ENCODE results near the gene ST6GALNAC2.

Gene ST6GALNAC2

DNA sequence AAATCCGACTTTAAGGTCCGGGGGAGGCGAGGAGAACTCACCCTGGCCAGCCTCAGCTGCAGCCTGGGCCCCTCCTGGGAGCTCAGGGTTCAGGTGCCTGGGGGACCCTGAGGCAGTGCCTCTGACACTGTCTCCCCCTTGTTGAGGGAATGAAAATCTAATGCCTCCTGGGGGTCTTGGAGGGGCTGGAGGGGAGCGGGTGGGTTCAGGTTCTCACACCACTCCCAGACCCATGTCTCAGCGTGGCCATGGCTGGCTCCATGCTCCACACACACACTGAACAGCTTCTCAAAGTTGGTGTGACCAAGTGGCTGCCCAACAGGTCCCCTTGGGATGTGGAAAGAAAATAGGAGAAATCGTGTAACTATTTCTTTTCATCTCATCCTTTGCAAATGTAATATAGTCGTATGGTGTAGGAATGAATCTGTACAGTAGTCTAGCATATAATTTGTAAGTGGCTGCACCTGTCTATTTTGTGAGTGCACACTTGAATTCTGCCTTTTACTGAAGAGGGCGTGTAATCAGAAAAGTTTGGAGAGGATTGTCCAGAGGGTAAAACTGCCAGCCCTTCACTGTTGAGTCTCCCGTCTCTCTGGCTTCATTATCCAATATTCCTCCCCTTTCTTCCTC is 46.6 kb downstream of the ST6GALNAC2 start:
- TF ChIP-seq, protein P1, sequence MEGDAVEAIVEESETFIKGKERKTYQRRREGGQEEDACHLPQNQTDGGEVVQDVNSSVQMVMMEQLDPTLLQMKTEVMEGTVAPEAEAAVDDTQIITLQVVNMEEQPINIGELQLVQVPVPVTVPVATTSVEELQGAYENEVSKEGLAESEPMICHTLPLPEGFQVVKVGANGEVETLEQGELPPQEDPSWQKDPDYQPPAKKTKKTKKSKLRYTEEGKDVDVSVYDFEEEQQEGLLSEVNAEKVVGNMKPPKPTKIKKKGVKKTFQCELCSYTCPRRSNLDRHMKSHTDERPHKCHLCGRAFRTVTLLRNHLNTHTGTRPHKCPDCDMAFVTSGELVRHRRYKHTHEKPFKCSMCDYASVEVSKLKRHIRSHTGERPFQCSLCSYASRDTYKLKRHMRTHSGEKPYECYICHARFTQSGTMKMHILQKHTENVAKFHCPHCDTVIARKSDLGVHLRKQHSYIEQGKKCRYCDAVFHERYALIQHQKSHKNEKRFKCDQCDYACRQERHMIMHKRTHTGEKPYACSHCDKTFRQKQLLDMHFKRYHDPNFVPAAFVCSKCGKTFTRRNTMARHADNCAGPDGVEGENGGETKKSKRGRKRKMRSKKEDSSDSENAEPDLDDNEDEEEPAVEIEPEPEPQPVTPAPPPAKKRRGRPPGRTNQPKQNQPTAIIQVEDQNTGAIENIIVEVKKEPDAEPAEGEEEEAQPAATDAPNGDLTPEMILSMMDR (IDR thresholded peaks at IDR 0.05; ENCODE audit: borderline replicate concordance, insufficient read depth, low read depth, low read length): no peak
- no peak overlapping the region for H3K4me3 ChIP-seq (ENCODE audit: low read depth, low read length)

DNA sequence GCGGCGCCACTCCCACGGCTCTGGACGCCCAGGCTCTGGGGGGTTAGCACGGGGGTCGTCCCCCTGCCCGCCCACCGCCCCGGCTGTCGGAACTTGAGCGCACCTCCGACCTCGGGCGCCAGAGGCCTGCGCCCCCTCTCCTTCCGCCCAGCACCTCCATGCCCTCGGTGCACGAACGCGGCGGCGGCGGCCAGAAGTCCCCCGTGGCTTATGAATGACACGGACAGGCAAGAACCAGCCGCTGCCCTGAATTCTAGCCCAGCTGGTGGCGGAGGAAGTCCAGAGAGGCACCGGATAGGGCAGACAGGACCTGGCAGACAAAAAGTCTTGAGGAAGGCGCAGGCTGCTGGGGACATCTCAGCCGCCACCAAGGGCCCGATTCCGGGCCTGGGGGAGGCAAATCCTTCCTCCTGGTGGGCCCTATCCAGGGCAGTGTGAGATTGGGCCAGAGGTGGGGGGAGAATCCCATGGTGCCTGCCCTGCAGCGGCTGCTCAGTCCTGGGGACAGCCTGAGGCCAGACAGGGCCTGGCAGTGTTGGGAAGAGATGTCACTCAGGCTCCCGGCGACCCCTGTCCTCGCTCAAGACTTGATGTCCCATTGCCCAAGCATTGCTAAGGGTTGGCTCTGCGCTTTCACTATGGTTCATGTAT is 47.3 kb downstream of the ST6GALNAC2 start:
- TF ChIP-seq, protein P1 (IDR thresholded peaks at IDR 0.05; ENCODE audit: borderline replicate concordance, insufficient read depth, low read depth, low read length): no peak
- no peak overlapping the region for H3K4me3 ChIP-seq (ENCODE audit: low read depth, low read length)

DNA sequence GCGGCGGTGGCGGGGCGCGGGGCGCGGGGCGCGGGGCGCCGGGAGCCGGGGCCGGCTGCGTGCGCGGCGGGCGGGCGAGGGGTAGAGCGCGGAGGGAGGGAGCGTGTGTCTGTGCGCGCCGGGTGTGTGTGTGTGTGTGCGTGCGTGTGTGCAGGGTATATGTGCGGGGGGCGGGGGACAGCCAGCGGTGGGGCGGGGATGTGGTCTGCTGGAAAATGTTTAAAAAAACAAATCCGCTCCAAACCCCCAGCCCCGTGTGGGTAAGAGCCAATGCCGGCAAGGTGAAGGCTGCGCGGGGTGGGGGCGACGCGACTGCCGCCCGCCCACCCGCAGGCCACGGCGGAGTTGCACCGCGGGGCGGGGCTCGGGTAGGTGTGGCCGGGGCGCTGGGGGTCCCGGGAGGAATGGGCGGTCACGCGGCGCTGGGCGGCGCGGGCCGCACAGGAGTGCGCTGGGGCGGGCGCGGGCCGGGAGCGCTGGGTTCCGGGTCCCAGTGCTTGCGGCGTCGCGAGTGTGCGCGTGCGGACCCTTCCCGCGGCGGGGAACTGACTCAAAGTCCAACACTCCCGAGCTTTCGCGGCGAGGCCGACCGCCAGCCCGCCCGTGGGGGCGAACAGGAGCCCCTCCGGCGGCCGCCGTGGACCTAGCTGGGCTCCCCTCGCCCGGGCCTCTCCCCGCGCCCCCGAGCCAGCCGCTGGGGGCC is 47.9 kb downstream of the ST6GALNAC2 start, which contains the start of gene CYGB:
CYGB (minus strand) TSS at position 132 of the 703 bp plus-strand sequence. CDS start 167 bp downstream, outside the sequence.
- H3K4me3 ChIP-seq (ENCODE audit: low read depth, low read length): no peak within 1 kb of the TSS

DNA sequence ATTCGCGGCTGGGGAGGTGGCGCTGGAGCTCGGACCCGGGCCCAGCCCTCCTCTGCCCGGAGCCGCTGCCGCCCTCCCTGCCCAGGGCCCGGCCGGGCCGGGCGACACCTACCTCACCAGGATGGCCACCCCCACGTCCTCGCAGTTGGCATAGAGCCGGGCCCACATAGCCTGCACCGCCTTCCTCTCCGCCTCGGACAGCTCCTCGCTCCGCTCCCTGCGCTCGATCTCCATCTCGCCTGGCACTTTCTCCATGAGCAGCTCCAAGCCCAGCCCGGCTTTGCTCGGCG is 48.4 kb downstream of the ST6GALNAC2 start:
- TF ChIP-seq, protein P1 (IDR thresholded peaks at IDR 0.05; ENCODE audit: borderline replicate concordance, insufficient read depth, low read depth, low read length): no peak
- H3K4me3 ChIP-seq (ENCODE audit: low read depth, low read length): no peak overlapping the region

More for the DNA sequence above, 47.9 kb downstream of the ST6GALNAC2 start, which contains the start of gene CYGB:
- TF ChIP-seq, protein P1 (IDR thresholded peaks at IDR 0.05; ENCODE audit: borderline replicate concordance, insufficient read depth, low read depth, low read length): no peak

DNA sequence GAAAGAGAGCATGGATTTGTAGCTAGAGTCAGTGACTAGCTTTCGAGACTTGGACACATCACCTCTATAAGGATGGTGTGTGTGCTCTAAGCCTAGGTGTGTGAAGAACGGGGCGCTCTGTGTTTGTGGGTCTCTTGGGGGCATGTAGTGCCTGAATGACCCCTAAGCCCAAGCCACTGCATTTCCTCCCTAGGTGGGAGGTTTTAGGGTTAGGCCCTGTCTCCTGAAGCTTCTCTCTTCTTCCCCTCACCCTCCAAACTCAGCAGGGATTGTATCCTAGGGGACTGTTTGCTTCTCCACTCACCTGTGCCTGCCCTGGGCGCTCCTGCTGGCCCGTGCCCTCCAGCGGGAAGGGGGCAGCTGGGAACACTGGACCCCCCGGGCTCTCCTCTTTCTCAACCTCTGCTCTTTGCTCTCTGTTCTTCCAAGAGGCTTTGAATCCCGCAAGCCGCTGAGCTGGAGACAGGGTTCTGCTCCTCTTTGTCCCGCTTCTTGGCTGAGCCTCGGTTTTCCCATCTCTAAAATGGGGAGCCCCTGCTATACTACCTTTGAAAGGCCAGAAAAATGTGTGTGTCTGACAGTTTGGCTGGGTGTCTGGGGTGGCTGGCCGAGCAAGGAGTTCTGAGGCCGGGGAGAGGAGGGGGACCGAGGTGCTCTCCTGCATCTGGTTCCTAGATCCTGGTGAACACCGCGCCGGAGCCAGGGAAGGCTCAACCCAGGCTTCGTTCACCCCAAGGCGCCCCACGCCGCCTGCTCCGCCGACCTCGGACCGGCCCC is 49.0 kb downstream of the ST6GALNAC2 start:
- H3K4me3 ChIP-seq (ENCODE audit: low read depth, low read length): no peak overlapping the region
- TF ChIP-seq, protein P1 (IDR thresholded peaks at IDR 0.05; ENCODE audit: borderline replicate concordance, insufficient read depth, low read depth, low read length): no peak

DNA sequence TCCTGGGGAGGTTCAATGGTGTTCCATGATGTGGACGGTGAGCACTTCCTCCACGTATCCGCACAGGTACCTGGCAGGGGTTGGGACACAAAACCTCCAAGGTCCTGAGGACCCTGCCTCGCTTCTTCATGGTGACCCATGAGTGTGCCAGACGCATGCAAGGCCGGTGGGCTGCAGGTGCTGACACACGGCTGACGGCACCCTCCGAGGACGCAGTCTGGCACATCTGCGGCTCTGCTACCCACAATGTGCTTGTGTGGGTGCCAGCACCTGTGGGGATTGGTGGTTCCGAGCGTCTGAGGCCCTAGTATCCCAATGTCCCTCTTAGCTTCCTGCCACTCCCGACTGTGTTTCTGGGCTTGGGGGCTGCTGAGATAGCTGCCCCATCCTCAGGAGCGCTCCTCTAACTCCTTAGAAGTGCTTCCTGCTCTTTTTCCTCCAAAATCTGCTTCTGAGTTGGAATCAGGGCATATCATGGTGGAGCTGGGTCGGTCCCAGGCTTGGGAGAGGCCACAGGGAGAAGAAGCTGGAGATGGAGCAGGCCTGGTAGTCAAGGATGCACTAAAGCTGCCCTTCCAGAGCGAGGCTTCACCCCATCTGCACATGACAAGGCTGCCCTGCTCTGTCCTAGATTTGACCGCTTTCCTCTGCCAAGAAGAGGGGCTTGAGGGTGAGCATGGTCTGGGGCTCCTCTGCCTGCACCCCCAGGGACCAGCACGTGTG is 49.7 kb downstream of the ST6GALNAC2 start:
- TF ChIP-seq, protein P1 (IDR thresholded peaks at IDR 0.05; ENCODE audit: borderline replicate concordance, insufficient read depth, low read depth, low read length): no peak

More for the DNA sequence above, 49.7 kb downstream of the ST6GALNAC2 start:
- H3K4me3 ChIP-seq (ENCODE audit: low read depth, low read length): no peak overlapping the region
